Hepatocyte (in vitro differentiated cells): Measurements from ENCODE around the gene ZNF787.

ENCODE experiments used
- CTCF ChIP-seq: fragments of 200-600 bp; sonication (generic); IDR thresholded peaks from 2 replicates; pipeline ENCODE4 v1.5.1; 2016; ENCODE audit warnings: antibody characterized with exemption, mild to moderate bottlenecking; ENCODE audit not compliant: poor library complexity
- EZH2 ChIP-seq: fragments of 200-600 bp; sonication (generic); IDR thresholded peaks from 2 replicates; pipeline ENCODE4 v1.6.1; 2016; ENCODE audit warnings: antibody characterized with exemption, mild to moderate bottlenecking, borderline replicate concordance

GRCh38 chr19:56099638-56100539 lies 21.2 kb downstream of the ZNF787 start:
- TF ChIP-seq CTCF, result no peak
- TF ChIP-seq EZH2, result no peak
